Smooth muscle cell (in vitro differentiated cells): ENCODE measurements around the gene TMPRSS2. TPM values are rescaled to one million over a fixed set of nuclear protein-coding genes. Genes with fewer than 3 reads are reported as not detected.

Experiments used
- DNase-seq: peaks from one replicate; lab custom pipeline; 2025; ENCODE audit not compliant: unreplicated experiment; lab: John Stamatoyannopoulos, UW
- H2AFZ ChIP-seq: fragments of 200-600 bp; sonication (generic); 2 replicates; pipeline ENCODE4 v1.6.0; 2016; ENCODE audit warnings: antibody characterized with exemption, low read depth, mild to moderate bottlenecking
- H3F3A ChIP-seq: fragments of 200-600 bp; sonication (generic); 2 replicates; pipeline ENCODE4 v1.6.0; 2017; ENCODE audit warnings: antibody characterized with exemption, low read depth
- H3K27ac ChIP-seq: fragments of 200-600 bp; sonication (generic); 2 replicates; pipeline ENCODE4 v1.5.1; 2016; ENCODE audit warnings: low read depth, mild to moderate bottlenecking
- H3K27me3 ChIP-seq: fragments of 200-600 bp; sonication (generic); 2 replicates; pipeline ENCODE4 v1.6.1; 2016; ENCODE audit warnings: low read depth, mild to moderate bottlenecking
- H3K36me3 ChIP-seq: fragments of 200-600 bp; sonication (generic); 2 replicates; pipeline ENCODE4 v1.5.1; 2016; ENCODE audit warnings: low read depth
- H3K4me1 ChIP-seq: fragments of 200-600 bp; sonication (generic); 2 replicates; pipeline ENCODE4 v1.5.1; 2016; ENCODE audit warnings: low read depth
- H3K4me2 ChIP-seq: fragments of 200-600 bp; sonication (generic); 2 replicates; pipeline ENCODE4 v1.6.0; 2016; ENCODE audit warnings: mild to moderate bottlenecking
- H3K4me3 ChIP-seq: fragments of 200-600 bp; sonication (generic); 2 replicates; pipeline ENCODE4 v1.5.1; 2016; ENCODE audit warnings: mild to moderate bottlenecking
- H3K79me2 ChIP-seq: fragments of 200-600 bp; sonication (generic); 2 replicates; pipeline ENCODE4 v1.6.0; 2016; ENCODE audit warnings: low read depth, mild to moderate bottlenecking
- H3K9ac ChIP-seq: fragments of 200-600 bp; sonication (generic); 2 replicates; pipeline ENCODE4 v1.6.0; 2016; ENCODE audit warnings: low read depth
- H3K9me3 ChIP-seq: fragments of 200-600 bp; sonication (generic); replicated peaks from 2 replicates; pipeline ENCODE4 v1.5.1; 2016; ENCODE audit warnings: low read depth
- H4K20me1 ChIP-seq: fragments of 200-600 bp; sonication (generic); 2 replicates; pipeline ENCODE4 v1.6.0; 2016; ENCODE audit warnings: low read depth
- CTCF ChIP-seq: fragments of 200-600 bp; sonication (generic); IDR thresholded peaks from 2 replicates; pipeline ENCODE4 v1.5.1; 2017; ENCODE audit warnings: borderline replicate concordance, mild to moderate bottlenecking, antibody characterized with exemption; ENCODE audit not compliant: insufficient read depth, poor library complexity, severe bottlenecking
- whole genome bisulfite sequencing: methylation state at CpG from one replicate; pipeline ENCODE4 v1.1.7; 2016; ENCODE audit warnings: low lambda C conversion rate; 5-methylcytosine and 5-hydroxymethylcytosine counted together
- polyA plus RNA-seq: library from polyadenylated mRNA; unstranded; fragments of >200 nt; fragmentation: Nextera tagmentation; extraction: Ambion mirVana; gene quantifications from 2 replicates; pipeline ENCODE4 v1.2.1, GENCODE V29; 2016
- total RNA-seq: library from RNA; depleted of rRNA; stranded (reverse); fragments of >200 nt; gene quantifications from 2 replicates; pipeline ENCODE4 v1.2.3, GENCODE V29; 2014

The TMPRSS2 gene
- total and polyA plus RNA-seq, 2 experiments from 2014 or later = 0.39 to 1.3 TPM

GRCh38 chr21:41466024-41466820, 41.7 kb downstream of the TMPRSS2 start:
- H3K9me3 ChIP-seq = no peaks in the 10 kb centered on the region
- H3F3A ChIP-seq = no peaks in the 10 kb centered on the region
- H3K4me1 ChIP-seq = no peaks in the 10 kb centered on the region
- no peaks in the 10 kb centered on the region for H3K36me3 ChIP-seq
- no peaks in the 10 kb centered on the region for H3K27me3 ChIP-seq
- WGBS = 86% methylated on average over 23 of the region's 23 CpGs
- H3K4me2 ChIP-seq = no peak overlapping the region
- no peak for DNase-seq
- no peaks in the 10 kb centered on the region for H4K20me1 ChIP-seq
- no peak for TF ChIP-seq CTCF
- no peaks in the 10 kb centered on the region for H3K79me2 ChIP-seq
- H2AFZ ChIP-seq = no peak overlapping the region
- H3K9ac ChIP-seq = no peak overlapping the region
- no peak overlapping the region for H3K27ac ChIP-seq
- no peak overlapping the region for H3K4me3 ChIP-seq

GRCh38 chr21:41465176-41465781, 42.7 kb downstream of the TMPRSS2 start:
- 97% methylated on average over 4 of the region's 4 CpGs for WGBS
- no peak for DNase-seq

GRCh38 chr21:41460578-41461527, 47.1 kb downstream of the TMPRSS2 start:
- Histone ChIP-seq H3K36me3 (no peaks in the 10 kb centered on the region), H3F3A (no peaks in the 10 kb centered on the region), H2AFZ (no peak overlapping the region), H3K27ac (no peak overlapping the region), H3K27me3 (no peaks in the 10 kb centered on the region), H3K9ac (no peak overlapping the region), H3K9me3 (no peaks in the 10 kb centered on the region), H3K4me2 (peak overlapping the region; percentile 59), H4K20me1 (no peaks in the 10 kb centered on the region), H3K4me1 (no peaks in the 10 kb centered on the region), H3K4me3 (no peak overlapping the region), H3K79me2 (no peaks in the 10 kb centered on the region)
- DNase-seq = no peak
- peak; percentile 63 for TF ChIP-seq CTCF
- WGBS = 40% methylated on average over 17 of the region's 17 CpGs

More at GRCh38 chr21:41465176-41465781, 42.7 kb downstream of the TMPRSS2 start:
- no peaks in the 10 kb centered on the region for H3K27me3 ChIP-seq
- no peaks in the 10 kb centered on the region for H4K20me1 ChIP-seq
- no peaks in the 10 kb centered on the region for H3K79me2 ChIP-seq
- H2AFZ ChIP-seq = no peak overlapping the region
- H3F3A ChIP-seq = no peaks in the 10 kb centered on the region
- H3K9ac ChIP-seq = no peak overlapping the region
- no peaks in the 10 kb centered on the region for H3K9me3 ChIP-seq
- H3K36me3 ChIP-seq = no peaks in the 10 kb centered on the region
- no peak overlapping the region for H3K4me2 ChIP-seq
- no peaks in the 10 kb centered on the region for H3K4me1 ChIP-seq
- no peak for TF ChIP-seq CTCF
- H3K4me3 ChIP-seq = no peak overlapping the region
- H3K27ac ChIP-seq = no peak overlapping the region
